CD4-positive, alpha-beta T cell (primary cell): Measurements from ENCODE around the gene ALG11. TPM values are rescaled to one million over a fixed set of nuclear protein-coding genes. Genes with fewer than 3 reads are reported as not detected.

Experiments used
- ATAC-seq: fragments of 200-7000 bp; cut with Tn5 transposase; one replicate; pipeline ENCODE4 v1.10.0; 2022; ENCODE audit warnings: mild to moderate bottlenecking; ENCODE audit not compliant: poor library complexity
- CTCF ChIA-PET: fragments of 350-600 bp; sonication (Branson Sonifier 250); formaldehyde crosslinking; loops from one replicate; lab custom pipeline; 2021; ENCODE audit warnings: antibody characterized with exemption, inconsistent platforms; lab: Charles Lee
- POLR2A ChIA-PET: fragments of 350-600 bp; sonication (Branson Sonifier 250); formaldehyde crosslinking; loops from one replicate; lab custom pipeline; 2021; ENCODE audit warnings: antibody characterized with exemption, inconsistent platforms; lab: Charles Lee
- DNase-seq, 14 experiments: peaks; one replicate each; pipeline ENCODE4 v3.0.0-alpha.2; 2013 to 2020; ENCODE audit warnings: mixed read lengths in 2 of 14
- H3K27ac ChIP-seq, 2 donors: one replicate each; pipeline versions ENCODE4 v1.5.1 to v1.7.0; 2013; ENCODE audit warnings: low read length in 2 of 2, low read depth in 1 of 2, mild to moderate bottlenecking in 1 of 2
- H3K27me3 ChIP-seq, 2 experiments: 1 replicate in 1 of 2; 2 replicates in 1 of 2; pipeline versions ENCODE4 v1.6.1 to v1.7.0; 2013; ENCODE audit warnings: low read length in 2 of 2, control low read depth in 1 of 2, mild to moderate bottlenecking in 1 of 2, moderate library complexity in 1 of 2; ENCODE audit not compliant: insufficient read depth in 2 of 2, control insufficient read depth in 1 of 2
- H3K36me3 ChIP-seq: one replicate; pipeline ENCODE4 v1.6.1; 2013; ENCODE audit warnings: low read length, control low read depth; ENCODE audit not compliant: insufficient read depth
- H3K4me1 ChIP-seq: one replicate; pipeline ENCODE4 v1.6.1; 2013; ENCODE audit warnings: low read length, control low read depth; ENCODE audit not compliant: insufficient read depth
- H3K4me3 ChIP-seq: one replicate; pipeline ENCODE4 v1.5.1; 2013; ENCODE audit warnings: mild to moderate bottlenecking, low read length, moderate library complexity
- H3K9me3 ChIP-seq, 2 experiments: 1 replicate in 1 of 2; 2 replicates in 1 of 2; pipeline versions ENCODE4 v1.6.1 to v1.7.0; 2013; ENCODE audit warnings: low read length in 2 of 2, mild to moderate bottlenecking in 2 of 2, control low read depth in 1 of 2, moderate library complexity in 1 of 2; ENCODE audit not compliant: control insufficient read depth in 1 of 2, insufficient read depth in 1 of 2
- H3K27ac Mint-ChIP-seq: one replicate; pipeline ENCODE4 v1.8.0; 2020; ENCODE audit warnings: mixed read lengths
- H3K27me3 Mint-ChIP-seq: one replicate; pipeline ENCODE4 v1.8.0; 2021; ENCODE audit warnings: mixed read lengths
- H3K36me3 Mint-ChIP-seq: one replicate; pipeline ENCODE4 v1.8.0; 2021; ENCODE audit warnings: low read depth, mixed read lengths
- H3K4me1 Mint-ChIP-seq: one replicate; pipeline ENCODE4 v1.8.0; 2021; ENCODE audit warnings: low read depth, mixed read lengths
- H3K4me3 Mint-ChIP-seq: one replicate; pipeline ENCODE4 v1.8.0; 2020; ENCODE audit warnings: mild to moderate bottlenecking, mixed read lengths
- H3K9me3 Mint-ChIP-seq: one replicate; pipeline ENCODE4 v1.8.0; 2020; ENCODE audit warnings: mixed read lengths
- CTCF ChIP-seq: fragments of 200-600 bp; IDR thresholded peaks from one replicate; pipeline ENCODE4 v1.8.0; 2022; ENCODE audit warnings: antibody characterized with exemption, mild to moderate bottlenecking
- intact Hi-C, 2 experiments: fragments of 100-400 bp; cut with DNase I in 1 of 2; cut with micrococcal nuclease in 1 of 2; formaldehyde crosslinking; loops; one replicate each; pipeline versions ENCODE4 v1.15.1 to v1.9.0; 2023 to 2025; cut with DNase I, micrococcal nuclease
- total RNA-seq, 174 experiments: library from RNA in 2 of 174; stranded (reverse) in 2 of 174; gene quantifications; one replicate each; pipeline ENCODE4 v1.2.3 and lab custom pipeline; 2021 to 2026

Gene ALG11
- total RNA-seq, 2 experiments from 2014 or later, result 25.8 to 29.8 TPM

DNA sequence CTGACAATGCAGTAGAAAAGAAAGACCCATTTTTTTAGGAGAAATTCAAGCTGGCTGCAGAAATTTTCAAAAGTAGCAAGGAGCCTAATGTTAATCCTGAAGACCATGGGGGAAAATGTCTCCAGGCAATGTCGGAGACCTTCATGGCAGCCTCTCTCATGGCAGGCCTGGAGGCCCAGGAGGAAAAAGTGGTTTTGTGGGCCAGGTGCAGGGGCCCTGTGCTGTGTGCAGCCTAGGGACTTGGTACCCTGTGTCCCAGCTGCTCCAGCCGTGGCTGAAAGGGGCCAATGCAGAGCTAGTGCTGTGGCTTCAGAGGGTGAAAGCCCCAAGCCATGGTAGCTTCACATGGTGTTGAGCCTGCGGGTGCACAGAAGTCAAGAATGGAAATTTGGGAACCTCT is 4.1 kb downstream of the ALG11 start:
- ChIA-PET POLR2A (no interaction called here), CTCF (no interaction called here)
- intact Hi-C loops, result loop anchor here in 1 of 2 experiments (10.0 kb wide), 2 partner anchors 431 to 599 kb away; partner anchors contain the start of gene WDFY2
- TF ChIP-seq CTCF, result no peak
- no peaks in the 10 kb centered on the region for H3K27me3 ChIP-seq
- no peak overlapping the region for H3K27ac ChIP-seq
- peaks cover 38% of the 10 kb centered on the region for H3K4me1 Mint-ChIP-seq
- ATAC-seq (no peak), DNase-seq (no peak)
- no peak overlapping the region for H3K27ac Mint-ChIP-seq
- no peaks in the 10 kb centered on the region for H3K27me3 Mint-ChIP-seq
- peaks cover 3% of the 10 kb centered on the region for H3K4me1 ChIP-seq
- no peak overlapping the region for H3K4me3 ChIP-seq
- no peaks in the 10 kb centered on the region for H3K9me3 Mint-ChIP-seq
- no peaks in the 10 kb centered on the region for H3K9me3 ChIP-seq
- peaks cover 65% of the 10 kb centered on the region for H3K36me3 Mint-ChIP-seq
- H3K4me3 Mint-ChIP-seq, result no peak overlapping the region
- H3K36me3 ChIP-seq, result peaks cover 26% of the 10 kb centered on the region

DNA sequence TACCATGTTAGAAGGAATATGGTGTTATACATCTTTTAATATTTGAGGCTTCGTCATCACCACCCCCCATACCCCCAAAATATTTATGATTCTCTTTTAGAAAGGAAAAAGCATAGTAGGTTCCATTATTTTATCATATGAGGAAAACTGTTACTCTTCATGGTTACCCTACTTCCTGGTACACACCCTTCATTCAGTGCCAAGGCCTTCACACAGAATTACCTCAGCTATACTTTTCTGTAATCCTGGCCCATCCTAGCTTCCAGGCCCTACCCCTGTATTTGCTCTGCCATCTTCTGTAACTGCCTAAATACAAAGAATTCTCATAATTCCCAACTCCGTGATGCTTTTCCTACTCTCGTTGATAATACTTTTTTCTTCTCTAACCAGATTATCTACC is 8.0 kb downstream of the ALG11 start:
- ATAC-seq (no peak), DNase-seq (no peak)
- Histone ChIP-seq H3K27me3 (no peaks in the 10 kb centered on the region), H3K27ac (no peak overlapping the region), H3K4me1 (no peaks in the 10 kb centered on the region), H3K9me3 (no peaks in the 10 kb centered on the region), H3K4me3 (no peak overlapping the region), H3K36me3 (peaks cover 46% of the 10 kb centered on the region)
- TF ChIP-seq CTCF, result no peak
- H3K27ac Mint-ChIP-seq, result no peak overlapping the region
- H3K27me3 Mint-ChIP-seq, result no peaks in the 10 kb centered on the region
- intact Hi-C loops, result no loop called here
- peaks cover 91% of the 10 kb centered on the region for H3K36me3 Mint-ChIP-seq
- CTCF ChIA-PET, result no interaction called here
- H3K4me3 Mint-ChIP-seq, result no peak overlapping the region
- peaks cover 31% of the 10 kb centered on the region for H3K4me1 Mint-ChIP-seq
- H3K9me3 Mint-ChIP-seq, result no peaks in the 10 kb centered on the region
- POLR2A ChIA-PET, result no interaction called here

DNA sequence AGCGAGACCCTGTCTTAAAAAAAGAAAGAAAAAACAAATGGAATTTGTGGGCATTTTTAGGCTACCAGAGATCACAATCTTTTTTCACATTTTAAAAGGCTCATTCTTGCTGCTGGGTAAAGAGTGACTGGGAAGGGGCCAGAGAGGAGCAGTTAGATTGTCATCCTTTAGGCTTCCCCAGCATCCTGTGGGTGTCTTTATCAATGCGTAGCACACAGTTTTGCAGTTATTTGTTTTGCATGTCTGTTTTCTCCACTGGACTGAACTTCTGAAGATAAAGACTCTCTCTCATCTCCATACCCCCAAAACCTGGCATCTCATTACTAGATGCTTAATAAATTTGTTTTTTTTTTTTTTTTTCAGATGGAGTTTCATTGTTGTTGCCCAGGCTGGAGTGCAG is 10.2 kb downstream of the ALG11 start:
- ChIA-PET CTCF (no interaction called here), POLR2A (no interaction called here)
- no peak for DNase-seq
- Mint-ChIP-seq H3K36me3 (peaks cover 96% of the 10 kb centered on the region), H3K27ac (no peak overlapping the region), H3K4me3 (no peak overlapping the region), H3K4me1 (peaks cover 41% of the 10 kb centered on the region), H3K9me3 (no peaks in the 10 kb centered on the region), H3K27me3 (no peaks in the 10 kb centered on the region)
- no peak for ATAC-seq
- peaks cover 6% of the 10 kb centered on the region for H3K4me1 ChIP-seq
- H3K27me3 ChIP-seq, result no peaks in the 10 kb centered on the region
- no peak overlapping the region for H3K27ac ChIP-seq
- peaks cover 58% of the 10 kb centered on the region for H3K36me3 ChIP-seq
- H3K9me3 ChIP-seq, result no peaks in the 10 kb centered on the region
- TF ChIP-seq CTCF, result no peak
- intact Hi-C loops, result no loop called here
- H3K4me3 ChIP-seq, result no peak overlapping the region
